DMS79 treated with DMSO at 0.1 percent for 48 hours (cell line): Measurements from ENCODE around the gene CPNE4.

Source experiments
- DNase-seq: peaks from one replicate; lab custom pipeline; 2025; lab: John Stamatoyannopoulos, UW

CPNE4 gene

DNA sequence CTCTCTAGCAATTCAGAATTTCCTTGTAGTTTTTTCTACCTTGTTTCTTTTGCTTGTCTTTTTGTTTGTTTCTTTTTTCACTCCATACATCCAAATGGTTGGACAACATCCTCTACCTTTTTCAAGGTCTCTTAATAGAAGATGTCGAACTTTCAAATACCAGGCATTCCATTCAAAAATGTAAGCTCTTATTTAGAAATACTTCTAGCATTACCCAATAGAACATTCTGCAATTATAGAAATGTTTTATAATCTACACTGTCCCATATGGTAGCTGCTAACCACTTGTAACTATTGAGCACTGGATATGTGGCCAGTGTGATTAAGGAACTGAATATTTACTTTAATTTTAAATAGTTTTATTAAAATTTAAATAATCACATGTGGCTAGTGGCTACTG lies 335.8 kb downstream of the CPNE4 start:
- DNase-seq, result no peak

DNA sequence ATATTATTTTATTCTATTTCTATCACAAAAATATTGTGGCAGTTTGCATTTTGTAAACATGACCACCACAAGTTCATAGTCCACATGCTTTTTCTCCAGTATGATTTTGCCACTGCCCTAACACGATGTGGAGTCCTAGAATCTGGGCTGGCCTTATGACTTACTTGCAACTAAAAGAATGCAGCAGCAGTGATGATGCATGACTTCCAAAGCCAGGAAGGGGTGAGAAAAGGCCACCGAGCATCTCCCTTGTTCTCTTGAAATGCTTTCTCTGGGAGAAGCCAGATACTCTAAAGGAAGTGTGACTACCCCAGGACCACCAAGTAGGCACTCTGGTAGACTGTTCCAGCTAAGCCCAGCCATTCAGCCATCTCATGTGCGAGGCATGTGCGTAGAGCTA lies 340.4 kb downstream of the CPNE4 start:
- no peak for DNase-seq

DNA sequence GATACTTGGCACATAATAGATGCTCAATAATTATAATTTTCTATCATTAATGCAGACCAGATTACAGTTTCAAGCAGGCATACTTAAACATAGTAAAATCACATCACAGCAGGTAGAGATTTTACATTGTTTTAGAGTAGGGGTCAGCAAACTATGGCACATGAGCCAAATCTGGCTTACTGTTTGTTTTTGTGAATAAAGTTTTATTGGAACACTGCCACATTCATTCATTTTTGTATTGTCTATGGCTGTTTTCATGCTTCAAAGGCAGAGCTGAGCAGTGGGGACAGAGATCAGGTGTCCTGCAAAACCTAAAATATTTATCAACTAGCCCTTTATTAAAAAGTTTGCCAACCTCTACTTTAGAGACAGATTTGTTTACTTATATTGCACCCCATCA lies 342.5 kb downstream of the CPNE4 start:
- DNase-seq, result no peak

DNA sequence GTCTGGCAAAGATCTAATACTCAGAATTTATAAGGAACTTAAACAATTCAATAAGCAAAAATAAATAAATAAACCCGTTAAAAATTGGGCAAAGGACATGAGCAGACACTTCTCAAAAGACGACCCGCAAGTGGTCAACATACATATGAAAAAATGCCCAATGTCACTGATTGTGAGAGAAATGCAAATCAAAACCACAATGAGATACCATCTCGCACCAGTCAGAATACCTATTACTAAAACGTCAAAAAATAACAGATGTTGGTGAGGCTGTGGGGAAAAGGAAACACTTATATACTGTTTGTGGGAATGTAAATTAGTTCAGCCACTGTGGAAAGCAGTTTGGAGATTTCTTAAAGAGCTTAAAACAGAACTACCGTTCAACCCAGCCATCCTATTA lies 344.0 kb downstream of the CPNE4 start:
- no peak for DNase-seq

DNA sequence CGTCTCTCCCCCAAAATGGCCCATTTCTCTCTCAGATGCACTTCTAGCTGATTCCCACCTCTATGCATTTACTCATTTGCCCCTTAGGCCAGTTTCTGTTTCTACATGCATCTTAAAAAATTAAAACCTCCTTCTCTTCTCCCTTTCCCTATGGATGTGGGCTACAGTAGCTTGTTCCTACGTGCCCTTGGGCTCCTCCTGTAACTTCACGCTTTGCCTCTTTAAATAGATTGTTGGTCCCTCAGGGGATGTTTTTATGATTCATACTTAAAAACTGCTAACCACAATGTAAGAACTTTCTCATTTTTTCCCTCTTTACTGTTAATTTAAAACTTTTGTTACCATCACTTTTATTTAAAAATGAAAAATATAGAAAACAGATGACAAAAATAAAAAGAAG lies 346.4 kb downstream of the CPNE4 start:
- no peak for DNase-seq

DNA sequence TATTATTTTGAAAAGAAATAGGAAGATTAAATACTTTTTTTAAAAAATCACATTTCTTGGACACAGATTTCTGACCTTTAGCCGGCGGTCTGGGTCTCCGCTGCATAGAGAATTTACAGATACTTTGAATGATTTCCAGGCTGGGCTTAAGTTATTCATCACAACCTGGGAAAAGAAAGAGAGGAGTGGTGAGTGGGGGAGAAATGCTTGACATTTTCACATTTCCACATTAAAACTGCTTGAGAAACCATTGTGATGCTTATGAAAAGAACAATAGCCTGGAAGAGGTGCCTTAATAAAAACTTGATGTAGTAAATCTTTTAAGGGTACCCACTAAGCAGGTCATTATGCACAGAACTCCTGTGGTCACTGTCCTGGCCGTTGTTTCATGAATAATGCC lies 365.2 kb downstream of the CPNE4 start:
- no peak for DNase-seq

DNA sequence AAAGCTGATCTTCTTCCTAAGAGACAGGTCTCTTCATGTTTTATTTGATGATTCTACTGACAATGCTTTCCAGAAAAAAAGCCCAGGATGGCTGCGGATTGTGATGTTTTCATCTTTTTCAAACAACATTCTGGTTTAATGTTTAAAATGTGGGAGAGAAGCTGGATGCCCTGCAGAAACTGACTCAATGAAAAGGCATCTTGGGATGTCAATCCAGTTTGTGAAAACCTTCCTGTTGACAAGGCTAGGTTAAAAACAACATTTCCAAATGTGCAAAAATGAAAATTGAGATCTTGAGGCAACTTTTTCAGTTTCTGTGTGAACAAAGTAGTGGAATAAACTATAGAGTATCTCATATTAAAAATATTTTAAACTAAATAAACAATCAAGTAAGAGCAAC lies 376.0 kb downstream of the CPNE4 start:
- DNase-seq, result no peak

DNA sequence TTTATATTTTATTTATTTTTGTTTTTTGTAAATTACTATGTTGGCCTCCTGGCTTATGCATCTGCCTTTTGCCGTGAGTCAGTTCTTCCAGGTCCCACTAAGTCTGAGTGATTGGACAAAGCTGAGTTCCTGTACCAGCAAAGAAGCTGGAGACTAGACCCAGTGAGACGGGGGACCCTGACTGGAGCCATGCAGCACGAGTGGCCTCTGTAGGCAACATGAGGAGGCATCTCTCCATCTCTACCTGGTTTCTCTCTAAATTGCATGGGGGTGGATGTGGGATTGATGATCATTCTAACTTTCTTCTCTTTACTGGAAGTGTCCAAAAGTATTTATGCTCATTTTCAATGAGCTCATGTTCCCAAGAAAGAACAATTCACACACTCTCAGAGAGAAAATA lies 376.7 kb downstream of the CPNE4 start:
- no peak for DNase-seq

DNA sequence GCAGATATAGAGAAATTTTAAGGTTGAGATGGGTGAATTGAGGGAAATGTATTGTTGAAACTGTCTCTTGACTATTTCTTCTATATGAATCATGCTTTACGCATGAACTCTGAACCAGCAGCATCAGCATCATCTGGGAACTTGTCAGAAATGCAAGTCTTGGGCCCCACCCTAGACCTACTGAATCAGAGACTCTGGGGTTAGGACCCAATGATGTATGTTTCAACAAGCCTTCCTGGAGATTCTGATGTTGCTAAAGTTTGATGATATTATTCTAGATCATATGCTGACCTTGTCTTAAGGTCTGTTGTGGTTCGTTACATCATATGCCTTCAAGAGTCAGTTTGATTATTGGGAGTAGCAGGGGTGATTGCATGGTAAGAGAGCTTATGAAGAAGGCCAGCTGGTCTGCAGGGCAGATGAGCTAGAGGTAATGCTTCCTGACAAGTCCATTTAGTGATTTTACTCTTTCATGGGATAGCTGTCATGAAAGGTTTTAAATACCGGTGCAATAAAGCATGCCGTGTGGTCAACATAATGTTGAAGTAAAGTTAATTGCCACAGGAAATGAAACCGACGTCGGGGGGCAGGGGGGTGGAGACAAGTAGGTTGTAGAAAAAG lies 379.6 kb downstream of the CPNE4 start:
- no peak for DNase-seq

DNA sequence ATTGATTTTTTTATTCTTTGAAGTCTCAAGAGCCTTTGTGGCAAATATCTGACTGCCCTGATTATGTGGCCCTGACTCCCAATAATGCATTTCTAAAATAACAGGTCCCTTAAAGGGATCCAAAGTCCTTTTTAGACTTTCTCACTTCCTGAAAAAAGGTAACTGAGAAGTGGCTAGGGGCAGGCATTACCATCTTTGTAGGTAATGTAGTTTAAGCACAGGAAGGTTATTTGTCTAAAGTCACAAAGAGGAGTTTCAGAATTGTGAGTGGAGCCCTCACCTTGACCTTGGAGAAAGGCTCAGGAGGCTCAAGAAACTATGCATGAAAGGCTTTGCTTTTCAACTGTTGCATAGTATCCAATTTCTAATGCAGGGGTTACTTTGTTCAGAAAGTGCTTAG lies 389.2 kb downstream of the CPNE4 start:
- DNase-seq, result no peak

DNA sequence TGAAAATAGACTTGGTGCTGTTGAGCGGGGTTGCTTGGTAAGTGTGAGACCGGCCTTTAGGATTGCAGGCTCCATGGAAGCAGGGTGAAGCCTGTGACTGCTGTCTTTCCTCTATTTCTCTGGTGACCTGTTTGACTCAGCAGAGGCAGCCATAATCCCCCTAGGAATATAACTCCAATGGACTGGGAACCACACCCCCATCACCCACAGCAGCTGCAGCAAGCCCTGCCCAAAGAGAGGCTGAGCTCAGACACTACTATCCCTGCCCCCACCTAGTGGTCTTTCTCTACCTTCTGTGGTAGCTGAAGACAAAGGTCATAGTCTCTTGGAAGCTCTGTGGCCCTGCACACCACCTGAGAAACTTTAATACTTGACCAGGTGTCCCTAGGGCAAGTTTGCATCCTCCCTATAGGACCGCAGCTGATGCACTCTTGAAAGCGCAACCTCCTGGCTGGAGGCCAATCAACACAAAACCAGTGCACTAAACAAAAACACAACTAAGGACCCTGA lies 398.5 kb downstream of the CPNE4 start:
- peak; percentile 4 for DNase-seq

DNA sequence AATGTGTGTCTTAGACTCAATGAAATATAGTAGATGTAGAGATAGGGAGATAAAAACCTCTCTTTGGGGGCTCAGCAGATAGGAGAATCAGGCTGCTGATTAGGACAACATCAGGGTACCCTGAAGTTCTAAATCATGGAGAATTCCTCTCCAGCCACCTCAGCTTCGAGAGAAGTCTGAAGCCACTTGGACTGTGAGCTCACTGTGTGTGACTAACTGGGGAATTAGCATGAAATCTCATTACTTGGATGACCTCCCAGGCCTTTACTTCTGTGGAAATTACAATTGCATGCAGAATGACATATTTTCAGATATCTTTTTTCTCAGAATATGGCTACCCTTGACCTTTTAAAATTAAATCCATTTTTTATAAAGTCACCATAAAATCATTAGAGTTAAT lies 404.0 kb downstream of the CPNE4 start:
- DNase-seq, result no peak

DNA sequence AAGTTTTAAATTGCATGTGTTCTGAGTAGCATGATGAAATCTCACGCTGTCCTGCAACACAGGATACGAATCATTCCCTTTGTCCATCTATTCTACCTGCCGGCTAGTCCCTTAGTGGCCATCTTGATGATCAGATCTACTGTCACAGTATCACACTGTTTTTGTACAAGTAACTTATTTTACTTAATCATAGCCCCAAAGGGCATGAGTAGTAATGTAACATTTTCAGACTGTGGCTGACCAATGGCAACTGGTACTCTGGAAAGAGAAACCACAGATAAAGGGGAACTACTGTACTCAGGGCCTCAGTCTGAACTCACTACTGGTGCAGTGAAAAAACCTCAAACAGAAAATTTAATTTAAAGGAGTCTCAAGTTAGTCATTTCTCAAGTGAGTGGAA lies 404.7 kb downstream of the CPNE4 start:
- no peak for DNase-seq

DNA sequence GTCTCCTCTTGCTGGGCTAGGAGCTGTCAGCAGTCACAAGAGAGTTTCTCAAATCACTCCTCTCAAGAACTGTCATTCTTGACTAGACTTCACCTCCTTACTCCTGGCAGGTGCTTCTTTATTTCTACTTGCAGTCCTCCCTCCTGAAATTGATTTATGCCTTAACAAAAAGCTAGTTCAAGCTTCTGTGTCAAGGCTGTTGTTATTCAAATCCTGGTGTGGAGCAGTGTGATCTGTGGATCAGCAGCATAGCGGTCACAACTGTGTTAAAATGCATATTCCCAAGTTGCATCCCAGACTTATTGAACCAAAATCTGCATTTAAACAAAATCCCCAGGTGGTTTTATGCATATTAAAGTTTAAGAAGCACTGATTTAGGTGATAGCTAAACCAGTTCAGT lies 411.4 kb downstream of the CPNE4 start:
- DNase-seq, result no peak

DNA sequence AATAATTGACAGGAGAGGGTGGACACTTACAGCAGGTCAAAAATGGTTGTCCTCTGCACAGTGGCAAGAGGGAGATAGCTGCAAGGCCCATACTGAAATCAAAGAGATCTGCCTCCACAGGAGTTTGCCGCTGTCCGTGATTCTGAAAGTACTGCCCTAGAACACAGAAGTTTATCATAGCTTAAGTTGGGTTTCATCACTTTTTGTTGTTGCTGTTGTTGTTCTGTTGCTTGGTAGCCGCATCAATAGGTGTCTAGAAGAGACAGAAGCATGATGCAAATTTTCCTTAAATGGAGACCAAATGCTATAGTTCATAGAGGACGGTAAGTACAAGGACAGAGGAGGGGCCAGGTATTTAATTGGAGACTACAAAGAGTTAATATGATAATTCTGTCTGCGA lies 412.1 kb downstream of the CPNE4 start:
- no peak for DNase-seq

DNA sequence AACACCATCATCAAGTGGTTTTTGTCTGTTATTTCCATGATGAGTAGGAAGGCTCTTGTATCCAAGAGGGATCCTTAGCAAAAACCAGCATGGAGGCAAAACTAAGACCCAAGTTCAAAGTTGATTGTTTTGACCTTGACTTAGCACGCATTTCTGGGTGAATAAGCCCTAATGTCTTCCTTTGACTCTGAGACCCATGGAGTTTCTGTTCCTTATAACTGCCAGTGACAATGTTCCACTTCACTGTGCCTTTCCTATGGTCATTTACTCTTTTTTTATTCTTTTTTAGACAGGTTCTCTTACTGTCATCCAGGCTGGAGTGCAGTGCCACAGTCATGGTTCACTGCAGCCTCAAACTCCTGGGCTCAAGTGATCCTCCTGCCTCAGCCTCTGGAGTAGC lies 413.8 kb downstream of the CPNE4 start:
- DNase-seq, result no peak

DNA sequence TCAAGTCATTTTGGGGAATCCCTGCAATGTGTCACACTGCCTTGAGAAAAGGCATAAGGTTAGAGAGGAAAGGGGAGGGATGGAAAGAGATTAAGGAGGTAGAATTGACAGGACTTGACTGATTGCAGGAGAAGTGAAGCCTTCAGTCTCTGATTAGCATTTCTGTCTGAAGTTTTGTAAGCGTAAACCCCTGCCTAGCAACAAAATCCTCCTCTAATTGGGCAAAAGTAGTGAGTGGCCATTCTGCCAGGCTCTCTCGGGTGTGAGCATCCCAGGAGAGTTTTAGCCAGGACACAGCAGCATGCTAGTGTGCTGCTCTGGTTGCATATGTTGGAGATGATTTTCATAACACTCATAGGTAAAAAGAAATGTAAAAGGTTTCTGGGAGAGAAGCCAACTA lies 415.0 kb downstream of the CPNE4 start:
- DNase-seq, result peak; percentile 43

DNA sequence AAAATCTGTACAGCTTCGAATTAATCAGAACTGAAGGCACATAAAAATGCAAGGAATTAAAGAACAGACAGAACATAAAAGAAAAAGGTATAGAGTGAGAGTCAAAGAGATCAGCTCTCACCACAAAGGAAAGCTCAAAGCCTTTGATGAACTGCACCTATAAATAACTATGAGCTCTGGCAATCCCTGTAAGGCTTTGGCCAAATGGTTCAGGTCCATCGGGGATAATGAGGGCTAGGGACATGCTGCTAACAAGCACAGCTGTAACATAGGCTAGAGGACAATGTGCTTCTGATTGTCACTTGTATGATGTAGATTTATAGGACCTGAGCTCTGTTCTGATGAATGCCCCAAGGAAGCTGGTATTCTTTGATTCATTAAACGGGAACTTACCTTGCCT lies 418.1 kb downstream of the CPNE4 start:
- no peak for DNase-seq

DNA sequence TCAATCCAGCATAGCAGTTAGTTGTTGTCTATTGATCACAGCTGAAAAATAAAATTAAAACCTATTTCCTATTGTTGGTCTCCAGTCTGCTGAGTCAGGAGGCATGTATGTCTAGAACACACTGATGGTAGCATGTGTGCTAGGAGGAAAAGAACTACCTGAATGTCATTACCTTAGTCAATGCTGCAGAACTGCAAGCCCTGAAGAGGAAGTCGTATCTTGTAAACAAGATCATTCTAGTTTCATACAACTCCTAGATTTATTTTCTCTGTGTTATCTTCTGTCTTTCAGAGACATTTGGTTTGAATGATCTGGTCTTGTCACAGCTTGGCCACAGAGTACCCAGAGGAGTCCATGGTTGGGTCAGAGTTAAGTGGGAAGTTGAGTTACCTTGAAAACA lies 422.1 kb downstream of the CPNE4 start:
- DNase-seq, result no peak

DNA sequence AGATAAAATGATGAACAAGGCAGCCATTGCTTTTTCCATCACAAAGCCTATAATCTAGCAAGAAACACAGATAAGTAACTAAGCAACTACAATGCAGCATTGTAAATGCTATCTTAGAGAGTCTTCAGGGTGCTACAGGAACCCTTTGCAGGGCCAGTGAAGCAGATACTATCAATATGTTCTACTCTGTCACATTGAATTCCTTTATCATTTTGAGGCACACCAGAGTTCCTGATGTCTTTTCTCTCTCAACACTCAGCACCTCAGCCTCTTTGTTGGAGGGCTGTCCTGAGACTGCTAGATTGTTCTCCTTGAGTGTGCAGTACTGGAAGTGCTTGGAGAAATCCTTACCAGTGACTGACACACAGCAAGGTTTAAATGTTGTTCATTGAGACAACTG lies 424.6 kb downstream of the CPNE4 start:
- no peak for DNase-seq

DNA sequence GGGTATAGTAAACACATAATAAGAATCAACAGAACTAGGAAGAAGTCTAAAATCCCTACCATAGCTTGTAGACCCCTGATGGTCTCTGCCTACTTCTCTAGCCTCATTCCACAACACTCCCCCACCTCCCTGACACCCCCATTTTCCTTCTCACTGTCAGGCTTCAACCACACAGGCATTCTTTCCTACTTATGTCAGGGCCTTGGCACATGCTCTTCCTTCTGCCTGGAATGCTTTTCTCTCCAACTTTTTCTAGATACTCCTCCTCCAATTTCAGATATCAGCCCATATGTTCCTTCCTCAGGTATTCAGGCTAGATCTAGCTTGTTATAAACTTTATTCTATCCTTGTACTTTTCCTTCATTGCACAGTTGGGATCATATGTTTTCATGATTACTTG lies 426.1 kb downstream of the CPNE4 start:
- DNase-seq, result no peak

DNA sequence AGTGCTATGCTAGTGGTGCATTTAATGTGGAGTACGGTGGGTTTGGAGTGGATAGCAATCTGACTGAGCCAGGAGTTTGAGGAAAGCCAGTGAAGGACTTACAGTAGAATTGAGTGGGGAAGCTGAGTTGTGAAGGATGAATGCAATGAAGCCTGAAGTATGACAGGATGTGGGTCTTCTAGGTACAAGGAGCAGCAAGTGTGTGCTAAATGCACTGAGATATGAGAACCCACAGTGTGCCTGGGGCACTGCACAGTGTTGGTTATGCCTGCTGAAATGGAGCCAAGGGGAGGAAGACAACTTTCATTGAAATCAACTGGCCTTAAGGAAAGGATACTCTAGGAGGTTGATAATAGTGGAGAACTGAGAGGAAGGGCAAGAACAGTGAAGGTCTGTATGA lies 426.5 kb downstream of the CPNE4 start:
- DNase-seq, result peak; percentile 82

DNA sequence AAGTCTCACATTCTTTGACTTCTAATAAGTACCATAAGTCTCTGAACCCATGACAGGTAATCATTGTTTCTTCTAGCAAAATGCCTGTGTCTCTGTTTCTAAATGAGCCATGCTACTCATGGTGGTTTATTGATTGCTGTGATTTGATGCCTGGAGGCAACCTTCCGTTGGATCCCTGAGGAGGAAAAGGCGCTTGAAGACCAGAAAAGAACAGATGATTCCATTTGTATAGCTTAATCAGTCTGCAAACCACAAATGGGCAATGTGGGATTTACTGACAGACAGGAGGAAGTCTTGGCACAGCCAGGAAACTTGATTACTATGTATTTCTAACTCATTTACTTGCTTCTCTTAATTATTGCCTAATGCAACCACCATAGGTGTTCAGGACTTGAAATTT lies 428.9 kb downstream of the CPNE4 start:
- DNase-seq, result no peak

DNA sequence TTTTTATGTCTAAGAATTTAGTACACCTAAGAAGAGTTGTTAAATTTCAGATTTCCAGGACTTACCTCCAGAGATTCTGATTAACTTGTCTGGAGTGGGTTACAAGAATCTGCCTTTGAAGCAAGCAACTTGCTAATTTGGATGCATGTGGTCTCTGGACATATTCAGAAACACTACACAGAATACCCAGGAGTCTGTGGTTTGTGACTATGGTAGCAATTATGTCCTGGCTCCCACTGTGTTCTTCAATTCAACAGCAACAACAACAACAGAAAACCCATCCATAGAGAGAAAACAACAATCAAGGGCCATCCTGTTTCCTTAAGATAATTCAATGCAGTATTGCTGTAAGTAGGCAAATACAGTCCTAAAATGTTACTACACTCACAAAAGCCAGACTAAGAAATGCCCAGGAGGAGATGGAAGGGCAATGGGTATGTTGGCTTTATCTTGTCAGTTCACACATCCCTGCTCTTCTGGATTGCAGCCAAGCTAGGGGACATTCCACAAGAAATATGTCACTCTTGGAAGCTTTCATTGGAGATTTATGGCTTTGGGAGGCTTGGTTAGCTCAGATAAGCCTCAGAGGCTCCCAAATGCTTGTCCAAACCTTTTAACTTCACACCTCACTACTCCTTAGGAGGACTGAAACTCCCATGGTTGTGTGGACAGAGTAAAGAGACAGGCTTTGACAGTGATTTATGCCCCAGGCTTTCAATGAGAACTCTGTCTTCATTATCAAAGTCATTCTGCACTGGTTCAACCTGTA lies 432.6 kb downstream of the CPNE4 start:
- no peak for DNase-seq
